ENCODE results near the gene ATIC. TPM values are rescaled to one million over a fixed set of nuclear protein-coding genes. Genes with fewer than 3 reads are reported as not detected.

ATIC gene
- total RNA-seq, 1 donor from 2014 or later = 77.7 TPM

DNA sequence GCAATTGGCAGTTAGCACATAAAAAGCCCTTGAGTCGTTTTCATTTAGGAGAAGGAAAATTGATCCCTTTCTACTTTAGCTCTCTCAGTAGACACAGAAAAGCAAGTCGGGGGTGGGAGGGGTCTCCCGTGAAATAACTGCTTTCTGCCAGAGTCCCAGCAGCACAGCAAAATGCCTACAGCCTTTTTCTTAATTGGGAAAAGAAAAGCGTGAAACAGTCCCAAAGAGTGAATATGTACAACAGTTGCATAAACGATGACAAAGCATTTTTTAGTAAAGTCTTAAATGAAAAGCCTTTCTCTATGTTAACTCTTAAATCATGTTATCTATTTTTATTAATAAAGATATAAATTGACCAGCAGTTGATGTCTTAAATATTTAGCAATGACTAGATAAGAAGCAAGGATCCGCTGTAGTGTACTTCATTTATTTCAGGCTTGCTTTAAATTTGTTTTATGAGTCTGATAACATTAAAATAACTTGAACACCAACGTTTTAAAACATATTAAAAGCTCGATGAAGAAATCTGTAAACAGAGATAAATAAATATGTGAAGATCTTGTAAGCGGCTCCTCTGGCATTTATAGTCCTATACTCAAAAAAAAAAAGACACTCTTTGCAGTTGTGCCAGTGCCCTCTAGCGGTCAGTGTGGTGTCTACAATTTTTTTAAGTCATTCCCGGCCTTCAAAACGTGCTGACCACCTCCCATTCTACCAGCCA, 42.3 kb upstream of the ATIC start:
- DNase-seq (ENCODE audit: low spot score) = no peak
- Mint-ChIP-seq H3K4me3 (ENCODE audit: unreplicated experiment) (peak overlapping the region; percentile 57), H3K4me1 (ENCODE audit: low read depth) (peaks cover 8% of the 10 kb centered on the region), H3K27me3 (ENCODE audit: low read depth) (no peaks in the 10 kb centered on the region), H3K27ac (ENCODE audit: unreplicated experiment) (peak overlapping the region; percentile 17), H3K36me3 (ENCODE audit: low read depth) (no peaks in the 10 kb centered on the region), H3K9me3 (ENCODE audit: low read depth) (no peaks in the 10 kb centered on the region)
- TF ChIP-seq, protein P1, sequence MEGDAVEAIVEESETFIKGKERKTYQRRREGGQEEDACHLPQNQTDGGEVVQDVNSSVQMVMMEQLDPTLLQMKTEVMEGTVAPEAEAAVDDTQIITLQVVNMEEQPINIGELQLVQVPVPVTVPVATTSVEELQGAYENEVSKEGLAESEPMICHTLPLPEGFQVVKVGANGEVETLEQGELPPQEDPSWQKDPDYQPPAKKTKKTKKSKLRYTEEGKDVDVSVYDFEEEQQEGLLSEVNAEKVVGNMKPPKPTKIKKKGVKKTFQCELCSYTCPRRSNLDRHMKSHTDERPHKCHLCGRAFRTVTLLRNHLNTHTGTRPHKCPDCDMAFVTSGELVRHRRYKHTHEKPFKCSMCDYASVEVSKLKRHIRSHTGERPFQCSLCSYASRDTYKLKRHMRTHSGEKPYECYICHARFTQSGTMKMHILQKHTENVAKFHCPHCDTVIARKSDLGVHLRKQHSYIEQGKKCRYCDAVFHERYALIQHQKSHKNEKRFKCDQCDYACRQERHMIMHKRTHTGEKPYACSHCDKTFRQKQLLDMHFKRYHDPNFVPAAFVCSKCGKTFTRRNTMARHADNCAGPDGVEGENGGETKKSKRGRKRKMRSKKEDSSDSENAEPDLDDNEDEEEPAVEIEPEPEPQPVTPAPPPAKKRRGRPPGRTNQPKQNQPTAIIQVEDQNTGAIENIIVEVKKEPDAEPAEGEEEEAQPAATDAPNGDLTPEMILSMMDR (IDR thresholded peaks at IDR 0.05) = peak; percentile 94

DNA sequence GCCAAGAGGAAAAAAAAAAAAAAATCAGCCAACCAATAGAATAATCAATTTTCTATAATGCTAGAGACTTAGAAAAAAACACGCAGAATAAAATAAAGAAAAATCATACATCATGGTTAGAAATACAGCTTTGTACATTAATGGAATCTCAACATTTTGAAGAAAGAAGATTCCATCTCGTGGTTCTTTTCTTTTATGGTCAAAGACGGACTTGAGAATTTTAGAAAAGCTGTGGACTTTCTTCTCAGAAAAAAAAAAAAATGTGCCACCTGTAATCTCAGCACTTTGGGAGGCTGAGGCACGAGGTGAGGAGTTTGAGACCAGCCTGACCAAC, 41.8 kb upstream of the ATIC start:
- Mint-ChIP-seq H3K36me3 (ENCODE audit: low read depth) (no peaks in the 10 kb centered on the region), H3K4me1 (ENCODE audit: low read depth) (peaks cover 8% of the 10 kb centered on the region), H3K9me3 (ENCODE audit: low read depth) (no peaks in the 10 kb centered on the region), H3K4me3 (ENCODE audit: unreplicated experiment) (no peak overlapping the region), H3K27me3 (ENCODE audit: low read depth) (no peaks in the 10 kb centered on the region), H3K27ac (ENCODE audit: unreplicated experiment) (no peak overlapping the region)
- DNase-seq (ENCODE audit: low spot score) = no peak
- TF ChIP-seq, protein P1 (IDR thresholded peaks at IDR 0.05) = peak; percentile 50

DNA sequence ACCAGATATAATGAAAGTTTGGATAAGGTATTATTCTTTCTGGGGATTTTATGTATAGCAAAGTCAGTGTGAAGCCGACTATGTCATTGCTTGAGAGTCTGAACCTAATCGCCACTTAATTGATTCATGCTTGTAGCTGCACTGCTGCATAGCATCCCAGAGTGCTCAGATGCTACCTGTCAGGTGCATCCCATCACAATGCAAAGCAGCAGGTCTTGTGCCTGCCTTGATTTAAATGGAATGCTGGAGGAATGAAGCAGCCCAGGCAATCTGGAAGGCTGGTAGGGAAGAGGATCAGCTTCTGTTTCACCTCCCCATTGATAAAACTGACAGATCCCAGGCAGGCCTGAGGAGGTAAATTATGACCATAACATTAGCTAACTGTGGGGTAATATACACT, 40.4 kb upstream of the ATIC start:
- Mint-ChIP-seq H3K36me3 (ENCODE audit: low read depth) (no peaks in the 10 kb centered on the region), H3K27ac (ENCODE audit: unreplicated experiment) (no peak overlapping the region), H3K27me3 (ENCODE audit: low read depth) (no peaks in the 10 kb centered on the region), H3K4me3 (ENCODE audit: unreplicated experiment) (no peak overlapping the region), H3K4me1 (ENCODE audit: low read depth) (peaks cover 8% of the 10 kb centered on the region), H3K9me3 (ENCODE audit: low read depth) (no peaks in the 10 kb centered on the region)
- DNase-seq (ENCODE audit: low spot score) = no peak
- TF ChIP-seq, protein P1 (IDR thresholded peaks at IDR 0.05) = no peak

DNA sequence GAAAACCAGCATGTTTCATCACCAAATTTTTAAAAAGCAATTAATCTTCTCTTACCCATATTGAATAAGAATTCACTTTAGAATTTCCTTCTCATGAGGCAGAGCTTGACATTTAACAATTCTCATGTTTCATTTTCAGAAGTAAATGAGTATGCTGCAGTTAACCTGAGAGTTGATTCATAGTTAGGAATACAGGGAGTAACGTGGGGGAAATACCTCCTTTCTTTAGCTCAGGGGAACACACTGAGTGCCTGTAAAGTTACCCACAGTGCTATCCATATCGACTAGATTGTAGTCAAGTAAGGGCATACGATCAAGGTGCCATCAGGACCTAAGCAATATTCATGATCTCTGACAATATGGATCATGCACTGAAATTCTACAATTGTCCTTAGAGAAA, 38.9 kb upstream of the ATIC start:
- no peak for DNase-seq (ENCODE audit: low spot score)
- TF ChIP-seq, protein P1 (IDR thresholded peaks at IDR 0.05) = no peak
- Mint-ChIP-seq H3K9me3 (ENCODE audit: low read depth) (no peaks in the 10 kb centered on the region), H3K27me3 (ENCODE audit: low read depth) (no peaks in the 10 kb centered on the region), H3K36me3 (ENCODE audit: low read depth) (no peaks in the 10 kb centered on the region), H3K4me3 (ENCODE audit: unreplicated experiment) (no peak overlapping the region), H3K4me1 (ENCODE audit: low read depth) (peaks cover 11% of the 10 kb centered on the region), H3K27ac (ENCODE audit: unreplicated experiment) (no peak overlapping the region)

DNA sequence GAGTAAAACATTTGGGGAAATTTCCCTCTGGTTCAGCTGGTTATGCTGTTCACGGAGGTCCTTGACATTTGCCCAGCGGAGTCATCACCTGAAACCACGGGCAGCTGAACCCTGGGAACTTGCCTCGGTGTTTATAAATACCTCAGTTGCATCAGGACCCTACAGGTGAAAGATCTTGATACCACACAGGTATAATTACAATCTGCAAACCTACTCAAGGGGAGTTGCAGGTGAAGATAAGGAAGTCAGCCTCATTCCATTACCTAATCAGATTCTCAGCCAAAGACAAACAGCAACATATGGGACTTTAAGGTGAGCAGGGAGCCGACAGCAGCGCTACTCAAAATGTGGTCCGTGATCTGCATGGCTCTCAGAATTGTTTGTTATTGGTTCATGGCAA, 37.0 kb upstream of the ATIC start:
- Mint-ChIP-seq H3K27ac (ENCODE audit: unreplicated experiment) (no peak overlapping the region), H3K9me3 (ENCODE audit: low read depth) (no peaks in the 10 kb centered on the region), H3K27me3 (ENCODE audit: low read depth) (no peaks in the 10 kb centered on the region), H3K4me1 (ENCODE audit: low read depth) (peaks cover 14% of the 10 kb centered on the region), H3K4me3 (ENCODE audit: unreplicated experiment) (no peak overlapping the region), H3K36me3 (ENCODE audit: low read depth) (no peaks in the 10 kb centered on the region)
- DNase-seq (ENCODE audit: low spot score) = no peak
- TF ChIP-seq, protein P1 (IDR thresholded peaks at IDR 0.05) = no peak
